ENCODE results near the gene ISLR2. TPM values are rescaled to one million over a fixed set of nuclear protein-coding genes. Genes with fewer than 3 reads are reported as not detected.
A peak's percentile ranks its signal among the peaks of the same experiment; 100 is the strongest.
"Not testable (repeated sequence)": the region's sequence is repeated elsewhere in the genome, so short reads cannot be mapped to it uniquely, and the experiment has no call there.

Gene ISLR2
- total RNA-seq, 2 experiments from 2014 or later, result not detected

DNA sequence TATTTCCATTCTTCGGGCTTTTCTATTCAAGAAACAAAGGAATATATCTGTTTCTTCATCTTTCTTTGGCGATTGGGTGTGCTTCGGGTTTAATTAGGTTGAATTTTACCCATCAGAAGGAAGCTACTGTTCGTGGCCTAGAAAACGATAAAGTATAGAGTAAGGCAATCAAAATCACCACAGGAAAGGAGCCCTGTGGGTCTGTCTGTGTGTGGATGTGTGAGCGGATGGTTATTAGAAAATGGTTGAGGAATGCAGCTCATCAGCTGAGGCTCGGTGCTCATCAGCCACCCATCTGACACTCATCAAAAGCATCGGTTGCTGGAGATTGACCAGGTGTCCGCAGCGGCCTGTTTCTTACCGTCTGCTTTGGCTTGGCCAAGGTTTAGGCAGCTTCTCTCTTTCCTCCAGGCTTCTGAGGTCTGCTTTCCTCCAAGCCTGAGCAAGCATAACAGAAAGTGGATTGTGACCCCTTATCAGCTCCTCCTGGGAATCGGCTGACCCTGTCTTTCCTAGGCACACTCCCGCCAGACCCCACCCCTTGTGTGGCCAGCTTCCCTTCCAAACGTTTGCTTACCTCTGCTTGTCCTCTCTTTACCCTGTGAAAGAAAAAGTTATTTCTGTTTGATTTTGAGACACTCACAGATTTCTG, 25.5 kb downstream of the ISLR2 start:
- DNase-seq, result no peak
- POLR2A ChIA-PET, result no interaction called here
- no peak for ATAC-seq (ENCODE audit: low read depth)
- Mint-ChIP-seq H3K36me3 (no peaks in the 10 kb centered on the region), H3K27ac (no peak overlapping the region), H3K4me1 (peaks cover 25% of the 10 kb centered on the region), H3K9me3 (no peaks in the 10 kb centered on the region), H3K27me3 (peaks cover 24% of the 10 kb centered on the region), H3K4me3 (no peak overlapping the region)

- Mint-ChIP-seq H3K27me3 (peaks cover 17% of the 10 kb centered on the region), H3K27ac (no peak overlapping the region), H3K9me3 (no peaks in the 10 kb centered on the region), H3K4me1 (peaks cover 25% of the 10 kb centered on the region), H3K36me3 (no peaks in the 10 kb centered on the region), H3K4me3 (peak overlapping the region; percentile 23)
- ATAC-seq (ENCODE audit: low read depth) (peak; percentile 94), DNase-seq (no peak)
- POLR2A ChIA-PET, result no interaction called here
Observed at GRCh38 chr15:74156678-74157411, 26.5 kb downstream of the ISLR2 start.

- ATAC-seq (ENCODE audit: low read depth), result no peak
Observed at GRCh38 chr15:74157868-74158827, 27.8 kb downstream of the ISLR2 start.

GRCh38 chr15:74158855-74159650, 28.7 kb downstream of the ISLR2 start:
- H3K4me1 Mint-ChIP-seq, result peaks cover 25% of the 10 kb centered on the region
- H3K27ac Mint-ChIP-seq, result no peak overlapping the region
- peaks cover 10% of the 10 kb centered on the region for H3K27me3 Mint-ChIP-seq
- no peaks in the 10 kb centered on the region for H3K36me3 Mint-ChIP-seq
- DNase-seq (no peak), ATAC-seq (ENCODE audit: low read depth) (no peak)
- no peak overlapping the region for H3K4me3 Mint-ChIP-seq
- POLR2A ChIA-PET, result no interaction called here
- H3K9me3 Mint-ChIP-seq, result no peaks in the 10 kb centered on the region

More at GRCh38 chr15:74157868-74158827, 27.8 kb downstream of the ISLR2 start:
- H3K4me1 Mint-ChIP-seq, result peaks cover 25% of the 10 kb centered on the region
- no peak overlapping the region for H3K4me3 Mint-ChIP-seq
- peaks cover 12% of the 10 kb centered on the region for H3K27me3 Mint-ChIP-seq
- POLR2A ChIA-PET, result no interaction called here
- H3K9me3 Mint-ChIP-seq, result no peaks in the 10 kb centered on the region
- no peaks in the 10 kb centered on the region for H3K36me3 Mint-ChIP-seq
- no peak overlapping the region for H3K27ac Mint-ChIP-seq
- DNase-seq, result no peak

DNA sequence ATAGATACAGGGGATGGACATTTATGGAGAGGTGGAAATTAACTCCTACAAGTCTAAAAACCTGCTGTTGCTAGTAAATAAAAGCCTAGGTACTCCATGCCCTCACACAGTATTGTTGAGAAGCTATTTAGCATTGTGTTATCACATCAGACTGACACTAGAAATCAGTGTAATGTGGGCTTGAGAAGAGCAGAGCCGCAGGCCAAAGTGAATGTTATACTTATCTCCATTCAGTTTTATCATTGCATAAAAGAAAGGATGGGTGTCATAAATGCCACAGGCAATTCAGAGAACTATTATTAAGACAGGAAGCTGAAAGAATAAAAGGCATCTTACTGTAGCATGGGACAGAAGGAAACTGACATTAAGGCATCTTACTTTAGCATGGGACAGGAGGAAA, 29.4 kb downstream of the ISLR2 start:
- ATAC-seq (ENCODE audit: low read depth) (no peak), DNase-seq (no peak)
- Mint-ChIP-seq H3K9me3 (no peaks in the 10 kb centered on the region), H3K36me3 (no peaks in the 10 kb centered on the region), H3K27me3 (peaks cover 15% of the 10 kb centered on the region), H3K4me1 (peaks cover 25% of the 10 kb centered on the region), H3K4me3 (no peak overlapping the region), H3K27ac (no peak overlapping the region)
- POLR2A ChIA-PET, result no interaction called here

DNA sequence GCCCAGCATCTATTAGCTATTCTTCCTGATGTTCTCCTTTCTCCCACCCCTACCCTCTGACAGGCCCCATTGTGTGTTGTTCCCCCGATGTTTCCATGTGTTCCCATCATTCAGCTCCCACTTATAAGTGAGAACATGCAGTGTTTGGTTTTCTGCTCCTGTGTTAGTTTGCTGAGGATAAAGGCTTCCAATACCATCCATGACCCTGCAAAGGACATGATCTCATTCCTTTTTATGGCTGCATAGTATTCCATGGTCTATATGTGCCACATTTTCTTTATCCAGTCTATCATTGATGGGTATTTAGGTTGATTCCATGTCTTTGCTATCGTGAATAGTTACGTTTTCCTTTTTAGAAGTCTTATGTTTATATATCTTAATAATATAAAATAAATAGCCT, 30.0 kb downstream of the ISLR2 start:
- H3K9me3 Mint-ChIP-seq; H3K36me3 Mint-ChIP-seq; DNase-seq; H3K27ac Mint-ChIP-seq; H3K27me3 Mint-ChIP-seq; H3K4me3 Mint-ChIP-seq; POLR2A ChIA-PET; ATAC-seq (ENCODE audit: low read depth): not testable (repeated sequence)
- H3K4me1 Mint-ChIP-seq, result peaks cover 25% of the 10 kb centered on the region

GRCh38 chr15:74162195-74162536, 31.8 kb downstream of the ISLR2 start:
- ATAC-seq (ENCODE audit: low read depth); POLR2A ChIA-PET; H3K4me3 Mint-ChIP-seq; H3K27ac Mint-ChIP-seq; H3K9me3 Mint-ChIP-seq; DNase-seq; H3K36me3 Mint-ChIP-seq: not testable (repeated sequence)
- Mint-ChIP-seq H3K27me3 (peaks cover 13% of the 10 kb centered on the region), H3K4me1 (peaks cover 19% of the 10 kb centered on the region)

- POLR2A ChIA-PET, result no interaction called here
Observed at GRCh38 chr15:74165461-74165860, 35.1 kb downstream of the ISLR2 start.

DNA sequence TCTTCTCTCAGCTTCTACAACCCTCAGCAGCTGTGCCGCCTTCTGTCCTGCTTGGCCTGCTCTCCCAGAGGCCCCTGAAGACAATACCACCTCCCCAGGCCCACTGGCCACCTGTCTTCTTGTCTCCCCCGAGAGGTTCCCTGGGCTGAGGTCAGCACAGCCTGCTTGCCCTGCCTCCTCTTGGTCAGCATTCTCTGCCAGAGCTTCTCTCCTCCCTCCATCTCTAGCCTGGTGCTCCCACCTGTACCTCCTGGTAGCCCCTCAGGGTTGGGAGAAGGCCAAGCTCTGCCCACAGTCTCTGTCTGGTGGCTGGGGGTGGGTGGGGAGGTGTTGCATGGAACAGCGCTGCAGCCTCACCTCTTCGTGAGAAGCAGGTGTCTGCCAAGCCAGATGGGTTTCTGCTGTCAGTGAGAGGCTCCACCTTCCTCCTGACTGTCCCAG, 37.5 kb downstream of the ISLR2 start:
- Mint-ChIP-seq H3K27ac (no peak overlapping the region), H3K36me3 (no peaks in the 10 kb centered on the region), H3K4me3 (no peak overlapping the region), H3K27me3 (peaks cover 12% of the 10 kb centered on the region), H3K4me1 (no peaks in the 10 kb centered on the region), H3K9me3 (no peaks in the 10 kb centered on the region)
- DNase-seq (no peak), ATAC-seq (ENCODE audit: low read depth) (no peak)
- POLR2A ChIA-PET, result no interaction called here

More at GRCh38 chr15:74165461-74165860, 35.1 kb downstream of the ISLR2 start:
- DNase-seq (no peak), ATAC-seq (ENCODE audit: low read depth) (no peak)
- peaks cover 15% of the 10 kb centered on the region for H3K27me3 Mint-ChIP-seq
- H3K36me3 Mint-ChIP-seq, result no peaks in the 10 kb centered on the region
- H3K4me3 Mint-ChIP-seq, result no peak overlapping the region
- no peaks in the 10 kb centered on the region for H3K9me3 Mint-ChIP-seq
- H3K4me1 Mint-ChIP-seq, result no peaks in the 10 kb centered on the region
- no peak overlapping the region for H3K27ac Mint-ChIP-seq

DNA sequence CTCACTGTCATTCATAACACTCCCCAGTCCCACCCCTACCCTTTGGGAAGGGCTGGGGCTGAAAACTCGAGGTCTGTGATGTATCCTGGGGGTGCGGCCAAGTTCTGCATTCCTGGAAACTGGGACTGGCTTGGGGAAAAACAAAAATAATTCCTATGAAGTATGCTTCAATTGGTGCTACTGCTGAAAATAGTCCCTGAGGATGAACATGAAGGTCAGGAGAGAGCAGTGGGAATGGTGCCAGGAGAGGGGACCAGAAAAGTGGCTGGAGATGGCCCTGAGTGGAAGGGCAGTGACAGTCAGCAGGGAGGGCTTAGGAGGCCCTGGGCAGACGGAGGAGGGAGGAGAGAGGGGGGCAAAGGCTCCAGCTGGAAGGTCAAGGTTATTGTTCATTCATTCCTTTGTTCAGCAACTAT, 38.3 kb downstream of the ISLR2 start:
- H3K9me3 Mint-ChIP-seq, result no peaks in the 10 kb centered on the region

DNA sequence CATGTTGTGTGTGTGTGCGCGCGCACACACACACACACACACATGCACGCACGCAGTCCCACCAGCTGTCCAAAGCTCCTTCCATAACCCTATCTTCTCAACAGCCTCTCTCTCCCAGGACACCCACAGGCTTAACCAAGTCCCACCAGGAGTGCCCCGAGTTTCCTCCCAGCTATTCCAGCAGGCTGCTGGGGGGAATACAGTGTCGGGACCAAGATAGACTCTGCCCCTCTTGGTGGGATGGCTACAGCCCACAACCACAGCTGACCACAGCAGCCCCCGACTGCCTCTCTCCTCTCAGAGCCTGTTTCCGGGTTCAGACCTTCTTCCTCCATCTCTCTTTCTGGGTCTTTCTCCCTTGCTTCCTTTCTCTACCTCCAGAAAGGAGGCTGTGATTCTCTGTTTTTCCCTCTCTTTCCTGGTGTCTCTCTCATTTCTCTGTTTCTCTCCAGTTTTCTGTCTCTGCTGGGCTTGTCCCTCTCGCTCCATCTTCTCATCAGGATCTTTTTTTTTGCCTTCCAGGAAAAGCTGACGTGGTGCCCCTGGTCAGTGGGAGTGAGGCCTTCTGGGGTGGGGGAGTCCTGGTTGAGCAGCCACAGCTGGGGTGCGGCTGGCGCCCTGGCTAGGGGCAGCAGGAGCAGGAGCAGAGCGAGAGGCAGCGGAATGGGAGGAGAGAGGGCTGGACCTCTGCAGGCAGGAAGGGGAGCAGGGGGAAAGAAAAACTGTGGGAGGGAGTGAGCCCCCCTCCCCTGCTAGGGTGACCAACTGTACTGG, 39.9 kb downstream of the ISLR2 start:
- peaks cover 5% of the 10 kb centered on the region for H3K27me3 Mint-ChIP-seq
- POLR2A ChIA-PET, result no interaction called here
- no peaks in the 10 kb centered on the region for H3K9me3 Mint-ChIP-seq
- no peak for ATAC-seq (ENCODE audit: low read depth)
- no peak for DNase-seq
- no peak overlapping the region for H3K27ac Mint-ChIP-seq
- H3K4me1 Mint-ChIP-seq, result no peaks in the 10 kb centered on the region
- no peak overlapping the region for H3K4me3 Mint-ChIP-seq
- H3K36me3 Mint-ChIP-seq, result no peaks in the 10 kb centered on the region

More for the DNA sequence above, 38.3 kb downstream of the ISLR2 start:
- no peaks in the 10 kb centered on the region for H3K4me1 Mint-ChIP-seq
- H3K4me3 Mint-ChIP-seq, result no peak overlapping the region
- H3K36me3 Mint-ChIP-seq, result no peaks in the 10 kb centered on the region
- H3K27ac Mint-ChIP-seq, result no peak overlapping the region
- H3K27me3 Mint-ChIP-seq, result peaks cover 9% of the 10 kb centered on the region
- ATAC-seq (ENCODE audit: low read depth) (no peak), DNase-seq (no peak)
- POLR2A ChIA-PET, result no interaction called here

DNA sequence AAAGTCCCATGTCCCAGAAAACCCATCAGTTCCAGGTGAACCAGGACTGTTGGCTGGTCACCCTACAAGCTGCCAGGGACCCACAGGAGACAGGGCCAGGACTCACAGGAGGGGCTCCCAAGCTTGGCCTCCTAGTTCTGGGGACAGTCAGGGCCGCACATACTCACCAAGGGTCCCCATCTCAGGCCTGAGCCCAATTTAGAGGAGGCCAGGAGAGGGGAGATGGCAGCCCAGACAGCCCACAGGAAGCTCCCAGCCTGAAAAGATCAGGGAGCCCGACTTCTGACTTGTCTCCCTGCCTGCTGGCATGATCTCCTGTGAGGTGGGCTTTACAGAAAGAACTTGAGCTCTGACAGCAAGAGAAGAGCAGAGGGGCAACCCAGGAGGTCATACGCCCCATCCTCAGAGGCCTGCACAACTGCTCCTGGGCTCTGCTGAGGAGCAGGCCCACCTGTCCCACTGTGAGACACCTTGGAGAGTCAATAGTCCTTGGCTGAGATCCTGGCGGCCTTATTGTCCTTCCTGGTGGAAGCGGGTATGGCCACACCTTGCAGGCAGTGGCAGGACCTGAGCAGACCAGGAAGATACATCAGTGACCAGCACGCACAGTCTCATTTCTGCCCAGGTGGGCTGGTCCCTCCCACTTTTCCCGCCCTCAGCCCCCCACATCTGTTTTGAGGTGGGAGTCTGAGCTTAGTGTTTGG, 40.6 kb downstream of the ISLR2 start:
- no peak overlapping the region for H3K27ac Mint-ChIP-seq
- H3K36me3 Mint-ChIP-seq, result no peaks in the 10 kb centered on the region
- no peak for ATAC-seq (ENCODE audit: low read depth)
- H3K4me3 Mint-ChIP-seq, result no peak overlapping the region
- POLR2A ChIA-PET, result no interaction called here
- H3K4me1 Mint-ChIP-seq, result no peaks in the 10 kb centered on the region
- H3K9me3 Mint-ChIP-seq, result no peaks in the 10 kb centered on the region
- DNase-seq, result peak; percentile 15
- peaks cover 2% of the 10 kb centered on the region for H3K27me3 Mint-ChIP-seq
